ENCODE data around the gene DTD2.

DNA sequence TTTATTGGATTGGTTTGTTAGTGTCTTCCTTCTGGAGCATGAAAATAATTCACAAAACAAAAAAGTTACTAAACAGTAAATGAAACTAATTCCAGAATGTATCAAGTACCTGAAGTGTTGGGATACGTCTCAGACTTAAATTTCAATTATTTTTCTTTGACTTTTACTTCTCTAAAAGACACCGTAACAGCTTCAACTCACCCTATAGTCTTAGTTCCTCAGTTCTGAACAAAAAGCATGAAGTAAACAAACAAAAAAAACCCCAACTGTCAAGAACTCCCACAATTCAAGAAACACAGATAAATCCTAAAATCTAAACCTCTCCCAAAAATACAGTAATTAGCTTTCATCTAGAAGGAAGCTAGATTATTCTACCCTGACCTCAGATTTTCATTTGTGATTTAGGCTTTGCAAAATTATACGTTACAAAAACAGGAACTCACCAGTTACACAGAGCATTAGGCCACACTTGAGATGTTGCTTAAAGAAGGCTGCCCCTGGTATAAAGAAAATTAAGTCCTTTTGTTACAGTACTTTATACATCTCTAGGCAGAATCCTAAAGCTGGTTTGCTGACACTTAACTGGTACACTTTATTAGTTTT, 47.2 kb downstream of the DTD2 start:
- TF ChIP-seq, protein P1, sequence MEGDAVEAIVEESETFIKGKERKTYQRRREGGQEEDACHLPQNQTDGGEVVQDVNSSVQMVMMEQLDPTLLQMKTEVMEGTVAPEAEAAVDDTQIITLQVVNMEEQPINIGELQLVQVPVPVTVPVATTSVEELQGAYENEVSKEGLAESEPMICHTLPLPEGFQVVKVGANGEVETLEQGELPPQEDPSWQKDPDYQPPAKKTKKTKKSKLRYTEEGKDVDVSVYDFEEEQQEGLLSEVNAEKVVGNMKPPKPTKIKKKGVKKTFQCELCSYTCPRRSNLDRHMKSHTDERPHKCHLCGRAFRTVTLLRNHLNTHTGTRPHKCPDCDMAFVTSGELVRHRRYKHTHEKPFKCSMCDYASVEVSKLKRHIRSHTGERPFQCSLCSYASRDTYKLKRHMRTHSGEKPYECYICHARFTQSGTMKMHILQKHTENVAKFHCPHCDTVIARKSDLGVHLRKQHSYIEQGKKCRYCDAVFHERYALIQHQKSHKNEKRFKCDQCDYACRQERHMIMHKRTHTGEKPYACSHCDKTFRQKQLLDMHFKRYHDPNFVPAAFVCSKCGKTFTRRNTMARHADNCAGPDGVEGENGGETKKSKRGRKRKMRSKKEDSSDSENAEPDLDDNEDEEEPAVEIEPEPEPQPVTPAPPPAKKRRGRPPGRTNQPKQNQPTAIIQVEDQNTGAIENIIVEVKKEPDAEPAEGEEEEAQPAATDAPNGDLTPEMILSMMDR (IDR thresholded peaks at IDR 0.05) = no peak
- TF ChIP-seq POLR2AphosphoS5 (IDR thresholded peaks at IDR 0.05) = no peak
- TF ChIP-seq POLR2A (IDR thresholded peaks at IDR 0.05) = no peak
- TF ChIP-seq EP300 (IDR thresholded peaks at IDR 0.05) = no peak

Measured in upper lobe of left lung (tissue), 4 donors.